ENCODE results near the gene OR4C46.
"Not testable (repeated sequence)": the region's sequence is repeated elsewhere in the genome, so short reads cannot be mapped to it uniquely, and the experiment has no call there.

Gene OR4C46

DNA sequence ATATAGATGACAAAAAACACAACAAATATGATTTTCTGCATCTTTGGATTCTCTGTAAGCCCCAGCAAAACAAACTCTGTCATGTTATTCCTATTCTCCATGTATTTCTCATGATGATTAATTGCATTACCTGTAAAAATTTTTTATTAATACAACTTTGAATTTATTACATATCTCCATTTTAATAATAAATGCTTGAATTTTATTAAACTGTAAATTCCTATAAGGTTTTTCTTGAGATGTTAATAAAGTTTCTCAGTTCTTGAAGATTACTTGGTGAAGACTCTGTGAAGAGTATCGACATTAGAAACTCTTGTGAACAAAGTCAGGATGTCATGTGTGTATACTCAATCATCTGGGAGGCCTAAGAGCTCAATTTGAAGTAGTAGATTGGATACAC, at the start of gene OR4C46:
OR4C46 (minus strand) TSS at position 101 of the 400 bp plus-strand sequence; CDS start at position 101, 0 bp downstream.
- DNase-seq (ENCODE audit: low spot score), result no peak

DNA sequence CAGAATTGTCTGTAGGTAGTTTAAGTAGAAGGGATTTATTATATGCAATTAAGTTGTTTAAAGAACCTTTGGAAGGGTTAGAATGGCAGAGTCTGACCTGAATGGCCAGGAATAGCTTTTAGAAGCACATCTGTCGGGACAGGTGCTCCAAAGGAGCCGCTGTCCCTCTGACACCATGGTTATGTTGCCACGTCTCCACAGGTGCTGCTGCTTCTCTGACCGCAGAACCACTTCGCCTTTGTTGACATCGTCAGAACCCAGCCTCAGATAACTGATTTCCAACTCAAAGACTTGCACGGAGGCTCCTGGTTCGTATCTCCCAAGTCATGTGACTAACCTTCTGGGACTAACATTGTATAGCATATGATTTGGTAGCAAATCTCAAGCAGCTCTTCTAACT, 41.8 kb upstream of the OR4C46 start:
- DNase-seq (ENCODE audit: low spot score), result not testable (repeated sequence)

DNA sequence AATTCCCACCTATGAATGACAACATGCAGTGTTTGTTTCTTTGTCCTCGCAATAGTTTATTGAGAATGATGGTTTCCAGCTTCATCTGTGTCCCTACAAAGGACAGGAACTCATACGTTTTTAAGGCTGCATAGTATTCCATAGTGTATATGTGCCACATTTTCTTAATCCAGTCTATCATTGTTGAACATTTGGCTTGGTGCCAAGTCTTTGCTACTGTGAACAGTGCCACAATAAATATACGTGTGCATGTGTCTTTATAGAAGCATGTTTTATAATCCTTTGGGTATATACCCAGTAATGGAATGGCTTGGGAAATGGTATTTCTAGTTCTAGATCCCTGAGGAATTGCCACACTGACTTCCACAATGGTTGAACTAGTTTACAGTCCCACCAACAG, 42.4 kb downstream of the OR4C46 start:
- not testable (repeated sequence) for DNase-seq (ENCODE audit: low spot score)

DNA sequence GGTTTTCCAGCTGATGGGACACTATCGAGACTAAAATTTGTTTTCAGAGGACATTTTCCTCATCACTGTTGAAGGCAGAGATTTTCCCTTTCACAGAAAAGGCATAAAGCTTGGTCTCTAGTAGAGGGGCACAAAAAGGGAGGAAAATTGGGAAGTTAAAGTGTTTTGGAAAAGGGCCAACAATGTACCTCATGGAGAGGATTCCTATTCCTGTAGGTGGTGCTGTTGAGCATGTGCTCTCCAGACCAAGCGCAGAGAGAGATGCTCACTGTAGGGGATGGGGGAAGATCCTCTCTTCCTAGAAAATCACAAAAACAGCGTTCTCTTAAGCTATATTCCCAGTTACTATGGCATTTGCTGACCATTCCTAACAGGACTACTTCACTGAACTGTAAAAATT, 44.9 kb downstream of the OR4C46 start:
- DNase-seq (ENCODE audit: low spot score), result no peak

DNA sequence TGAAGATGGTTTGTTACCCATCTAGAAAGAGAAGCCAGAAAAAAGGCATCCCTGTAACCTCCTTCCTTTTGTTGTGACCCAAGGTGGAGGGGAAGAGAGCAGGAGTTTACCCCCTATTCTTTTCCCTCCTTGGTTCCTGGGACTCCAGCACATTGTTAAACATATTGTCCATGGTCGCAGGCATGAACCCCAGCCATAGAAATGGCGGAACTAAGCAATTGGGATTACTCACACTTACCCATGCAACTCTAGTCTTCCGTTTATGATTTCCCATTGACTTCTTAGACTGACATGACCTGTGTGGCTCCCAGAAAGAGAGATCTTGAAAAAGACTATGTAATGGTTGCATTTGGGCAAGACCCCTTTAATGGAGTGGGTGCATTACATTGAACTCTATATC, 45.4 kb downstream of the OR4C46 start:
- no peak for DNase-seq (ENCODE audit: low spot score)

Measured in germinal center (tissue), 1 donor.